ENCODE data around the gene PTPRR. TPM values are rescaled to one million over a fixed set of nuclear protein-coding genes. Genes with fewer than 3 reads are reported as not detected.

PTPRR gene
- total RNA-seq, 1 donor from 2014 or later = under 0.01 TPM

DNA sequence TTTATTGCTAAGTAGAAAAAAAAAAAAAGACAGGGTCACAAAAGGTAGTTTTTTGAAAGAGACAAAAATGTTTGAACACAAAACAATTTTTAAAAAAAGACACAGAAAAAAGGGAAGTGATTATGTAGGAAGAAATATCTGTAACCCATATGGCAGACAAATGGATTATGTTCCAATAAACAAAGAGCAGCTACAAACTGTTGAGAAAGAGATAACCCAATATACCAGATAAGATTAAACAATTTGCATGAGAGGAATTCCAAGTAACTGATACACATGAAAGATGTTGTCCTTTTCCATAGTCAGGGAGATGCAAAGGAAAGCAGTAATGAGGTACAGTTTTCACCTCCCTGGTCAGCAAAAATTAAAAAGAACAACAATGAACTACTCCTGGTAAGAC, 44.9 kb downstream of the PTPRR start:
- FAIRE-seq (no peak), DNase-seq (ENCODE audit: low read depth) (no peak)
- Histone ChIP-seq H3K4me3 (ENCODE audit: low read depth, low read length) (no peak overlapping the region), H3K27me3 (ENCODE audit: control insufficient read depth, insufficient read depth, low read length) (no peaks in the 10 kb centered on the region), H3K36me3 (ENCODE audit: control insufficient read depth, insufficient read depth, low read length) (no peaks in the 10 kb centered on the region)
- TF ChIP-seq CTCF (IDR thresholded peaks at IDR 0.05; ENCODE audit: insufficient read depth, low read length, severe bottlenecking) = no peak

DNA sequence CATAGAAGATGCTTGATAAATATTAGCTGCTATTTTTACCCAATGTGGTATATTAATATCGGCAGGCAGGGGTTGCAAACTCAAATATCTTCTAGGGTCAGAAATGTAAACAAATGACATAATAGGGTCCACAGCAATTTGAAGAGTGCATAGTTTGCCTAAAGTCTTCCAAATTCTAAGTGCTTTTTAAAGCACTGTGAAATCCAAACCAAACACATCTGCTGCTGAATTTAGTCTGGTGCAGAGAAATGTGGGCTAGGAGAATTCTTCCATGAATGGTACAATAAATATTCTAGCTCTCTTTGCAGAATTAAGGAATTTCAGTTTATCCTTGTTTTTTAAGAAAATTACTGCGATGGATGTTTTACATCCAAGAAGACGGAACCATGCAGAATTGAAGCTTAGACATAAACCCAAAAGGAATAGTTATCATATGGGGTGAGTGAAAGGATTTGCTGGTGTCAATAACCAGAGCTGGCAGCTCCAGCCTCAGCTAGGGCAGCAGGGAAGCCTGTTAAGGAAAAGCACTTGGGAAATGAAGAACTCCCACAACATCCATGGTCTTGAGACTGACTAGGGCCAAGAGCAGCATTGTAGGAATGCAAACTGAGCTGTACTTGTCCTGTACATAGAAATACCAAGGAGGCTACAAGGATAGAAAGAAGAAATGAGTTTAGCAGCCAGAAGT, 65.5 kb downstream of the PTPRR start:
- no peak overlapping the region for H3K4me3 ChIP-seq (ENCODE audit: low read depth, low read length)
- no peaks in the 10 kb centered on the region for H3K36me3 ChIP-seq (ENCODE audit: control insufficient read depth, insufficient read depth, low read length)
- FAIRE-seq (no peak), DNase-seq (ENCODE audit: low read depth) (no peak)
- no peaks in the 10 kb centered on the region for H3K27me3 ChIP-seq (ENCODE audit: control insufficient read depth, insufficient read depth, low read length)
- no peak for TF ChIP-seq CTCF (IDR thresholded peaks at IDR 0.05; ENCODE audit: insufficient read depth, low read length, severe bottlenecking)

DNA sequence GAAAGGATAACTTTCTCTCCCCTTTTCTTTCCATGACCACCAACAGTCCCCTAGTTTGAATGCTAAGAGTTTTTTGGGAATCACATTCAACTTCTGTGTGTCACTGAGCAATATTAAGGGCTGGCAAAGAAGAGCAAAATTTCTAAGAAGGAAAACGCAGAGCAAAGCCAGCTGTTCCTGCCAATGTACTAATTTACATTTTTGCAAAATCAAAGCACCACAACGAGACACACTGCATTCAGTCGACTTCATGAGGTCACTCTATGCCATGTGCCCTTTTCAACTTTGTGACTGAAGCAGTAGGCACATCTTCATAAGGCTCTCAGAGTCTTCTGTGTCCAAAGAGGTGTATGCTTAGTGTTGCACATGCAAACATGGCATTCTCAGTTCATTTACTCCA, 66.4 kb downstream of the PTPRR start:
- FAIRE-seq (no peak), DNase-seq (ENCODE audit: low read depth) (no peak)
- no peak for TF ChIP-seq CTCF (IDR thresholded peaks at IDR 0.05; ENCODE audit: insufficient read depth, low read length, severe bottlenecking)
- Histone ChIP-seq H3K4me3 (ENCODE audit: low read depth, low read length) (no peak overlapping the region), H3K36me3 (ENCODE audit: control insufficient read depth, insufficient read depth, low read length) (no peaks in the 10 kb centered on the region), H3K27me3 (ENCODE audit: control insufficient read depth, insufficient read depth, low read length) (no peaks in the 10 kb centered on the region)

DNA sequence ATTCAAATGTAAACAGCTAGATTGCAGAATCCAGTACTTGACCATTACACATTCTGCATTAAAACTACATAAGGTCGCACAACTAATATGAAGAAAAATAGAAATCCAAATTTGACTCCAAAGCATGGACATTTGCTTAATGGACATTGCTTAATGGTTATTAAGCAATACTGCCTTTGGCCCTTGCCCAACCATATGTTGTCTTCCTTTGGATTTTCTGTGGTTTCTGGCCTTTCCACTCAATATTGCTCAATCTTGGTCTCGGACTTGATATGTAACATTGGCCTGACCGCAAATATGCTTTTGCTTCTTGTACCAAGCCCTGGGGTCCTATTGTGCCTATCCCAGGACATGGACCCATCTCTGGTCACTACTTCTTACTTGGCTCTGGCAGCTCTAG, 67.2 kb downstream of the PTPRR start:
- H3K36me3 ChIP-seq (ENCODE audit: control insufficient read depth, insufficient read depth, low read length) = no peaks in the 10 kb centered on the region
- no peak overlapping the region for H3K4me3 ChIP-seq (ENCODE audit: low read depth, low read length)
- FAIRE-seq (no peak), DNase-seq (ENCODE audit: low read depth) (peak; percentile 12)
- H3K27me3 ChIP-seq (ENCODE audit: control insufficient read depth, insufficient read depth, low read length) = no peaks in the 10 kb centered on the region
- TF ChIP-seq CTCF (IDR thresholded peaks at IDR 0.05; ENCODE audit: insufficient read depth, low read length, severe bottlenecking) = no peak

- H3K27me3 ChIP-seq (ENCODE audit: control insufficient read depth, insufficient read depth, low read length) = no peaks in the 10 kb centered on the region
- DNase-seq (ENCODE audit: low read depth) (no peak), FAIRE-seq (no peak)
- H3K36me3 ChIP-seq (ENCODE audit: control insufficient read depth, insufficient read depth, low read length) = no peaks in the 10 kb centered on the region
- TF ChIP-seq CTCF (IDR thresholded peaks at IDR 0.05; ENCODE audit: insufficient read depth, low read length, severe bottlenecking) = no peak
- H3K4me3 ChIP-seq (ENCODE audit: low read depth, low read length) = no peak overlapping the region
Measured at GRCh38 chr12:70852416-70853150, 68.0 kb downstream of the PTPRR start.
